Measurements from ENCODE around the gene CABP4.
"Not testable (repeated sequence)": the region's sequence is repeated elsewhere in the genome, so short reads cannot be mapped to it uniquely, and the experiment has no call there.

The CABP4 gene

DNA sequence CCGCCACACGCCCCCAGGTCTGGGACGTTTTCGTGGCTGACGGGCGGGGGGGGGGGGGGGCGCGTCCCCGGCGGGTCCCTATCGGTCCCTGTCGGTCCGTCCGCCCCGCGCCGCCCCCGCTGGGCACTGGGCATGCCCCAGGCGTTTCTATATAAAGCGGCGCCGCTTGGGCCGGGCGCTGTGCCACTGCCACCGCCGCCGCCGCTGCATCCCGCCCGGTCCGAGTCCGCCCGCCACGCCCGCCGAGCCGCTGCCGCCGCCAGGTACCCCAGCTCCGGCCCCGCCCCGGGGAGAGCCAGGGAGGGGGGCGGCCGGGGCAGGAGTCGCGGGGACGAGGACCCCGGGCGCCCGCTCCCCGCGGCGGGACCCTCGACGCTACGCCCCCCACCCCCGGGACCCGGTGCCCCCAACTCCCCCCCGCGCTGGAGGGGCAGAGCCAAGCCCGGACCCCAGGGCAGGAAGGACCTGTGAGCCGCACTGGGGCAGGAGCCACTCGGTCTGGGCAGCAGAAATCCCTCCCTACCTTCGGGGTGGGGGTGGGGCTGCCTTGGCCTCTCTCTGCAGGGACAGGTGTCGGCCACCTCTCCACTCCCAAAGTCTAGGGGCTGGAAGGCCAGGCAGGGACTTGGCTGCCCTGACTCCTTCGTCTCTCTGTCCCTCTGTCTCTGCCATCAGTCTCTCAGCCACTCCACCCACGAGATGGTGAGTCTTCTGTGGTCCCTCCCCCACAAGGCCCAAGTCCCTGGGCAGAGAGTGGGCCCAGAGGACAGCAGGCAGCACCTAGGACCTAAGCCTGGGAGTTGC is 39.5 kb upstream of the CABP4 start, which contains the start of gene CARNS1:
Gene CARNS1, plus strand, starts transcription at position 178 of the 804 bp plus-strand sequence. Its CDS starts 522 bp downstream, at position 700.
- ATAC-seq, result no peak
- Mint-ChIP-seq H3K36me3 (no peaks in the 10 kb centered on the region), H3K27ac (peak within 1 kb of the TSS; percentile 86), H3K27me3 (no peaks in the 10 kb centered on the region), H3K4me3 (peak within 1 kb of the TSS; percentile 78), H3K9me3 (no peaks in the 10 kb centered on the region), H3K4me1 (peaks cover 89% of the 10 kb centered on the region)

DNA sequence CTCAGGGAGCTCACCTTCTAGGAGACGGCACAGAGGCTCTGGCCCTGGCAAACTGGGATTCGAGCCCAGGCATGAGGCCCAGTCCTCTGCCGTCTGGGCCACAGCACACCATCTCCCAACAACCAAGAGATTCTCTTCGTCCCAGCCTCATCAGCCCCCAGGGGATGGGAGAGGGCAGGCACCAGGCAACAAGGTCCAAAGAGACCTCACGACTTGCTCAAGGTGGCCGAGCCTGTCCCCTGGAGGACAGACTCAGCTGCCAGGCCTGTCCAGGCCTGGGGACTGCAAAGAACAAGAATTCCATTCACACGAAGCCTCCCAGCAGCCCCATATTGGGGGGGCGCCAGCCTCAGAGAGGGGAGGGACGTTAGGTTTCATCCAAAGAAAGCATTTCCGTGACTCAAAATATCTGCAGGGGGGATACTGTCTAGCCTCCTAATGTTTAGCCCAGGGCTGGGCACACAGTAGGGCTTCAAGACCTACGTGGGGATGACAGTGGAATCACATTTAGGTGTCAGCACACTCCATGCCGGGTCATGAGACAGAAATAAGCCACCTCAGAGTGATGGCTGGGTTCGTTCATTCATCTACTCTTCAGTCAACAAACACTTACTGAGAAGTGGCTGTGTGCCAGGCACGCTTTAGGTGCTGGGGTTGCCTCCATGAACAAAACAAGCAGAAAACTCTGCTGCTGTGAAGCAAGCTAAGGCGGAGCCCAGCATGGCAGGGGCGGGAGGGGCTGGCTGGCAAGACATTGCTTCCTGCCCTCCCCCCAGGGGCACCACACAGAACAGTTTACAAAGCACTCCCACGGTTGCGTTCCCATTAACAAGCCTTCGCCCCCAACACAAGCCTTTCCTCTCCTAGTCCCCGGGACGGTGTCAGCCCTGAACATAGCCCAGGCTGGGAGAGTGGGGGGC is 38.5 kb upstream of the CABP4 start:
- H3K27me3 Mint-ChIP-seq, result no peaks in the 10 kb centered on the region
- peak overlapping the region; percentile 86 for H3K27ac Mint-ChIP-seq
- no peaks in the 10 kb centered on the region for H3K36me3 Mint-ChIP-seq
- H3K4me3 Mint-ChIP-seq, result peak overlapping the region; percentile 74
- H3K4me1 Mint-ChIP-seq, result peaks cover 86% of the 10 kb centered on the region
- H3K9me3 Mint-ChIP-seq, result no peaks in the 10 kb centered on the region
- no peak for ATAC-seq

DNA sequence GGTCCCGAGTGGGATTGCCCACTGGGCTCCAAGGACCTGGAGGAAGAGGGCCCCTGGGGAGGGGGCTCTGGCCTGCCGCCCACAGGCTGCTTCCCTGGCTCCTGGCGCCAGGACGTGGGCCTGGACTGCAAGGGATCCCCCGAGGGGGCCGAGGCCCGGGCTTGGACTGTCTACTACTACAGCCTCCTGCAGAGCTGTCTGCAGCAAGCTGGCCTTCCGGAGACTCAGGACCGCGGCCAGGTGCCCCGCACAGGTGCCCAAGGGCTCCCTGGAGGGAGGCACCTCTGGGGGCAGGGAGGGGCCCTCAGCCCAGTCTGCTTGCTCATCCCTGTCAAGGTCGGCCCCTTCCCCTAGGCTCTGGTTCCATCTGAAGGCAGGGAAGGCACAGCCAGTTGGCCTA is 37.7 kb upstream of the CABP4 start:
- ATAC-seq, result no peak
- no peak overlapping the region for H3K4me3 Mint-ChIP-seq
- no peaks in the 10 kb centered on the region for H3K36me3 Mint-ChIP-seq
- H3K4me1 Mint-ChIP-seq, result peaks cover 79% of the 10 kb centered on the region
- H3K9me3 Mint-ChIP-seq, result no peaks in the 10 kb centered on the region
- peak overlapping the region; percentile 86 for H3K27ac Mint-ChIP-seq
- H3K27me3 Mint-ChIP-seq, result no peaks in the 10 kb centered on the region

DNA sequence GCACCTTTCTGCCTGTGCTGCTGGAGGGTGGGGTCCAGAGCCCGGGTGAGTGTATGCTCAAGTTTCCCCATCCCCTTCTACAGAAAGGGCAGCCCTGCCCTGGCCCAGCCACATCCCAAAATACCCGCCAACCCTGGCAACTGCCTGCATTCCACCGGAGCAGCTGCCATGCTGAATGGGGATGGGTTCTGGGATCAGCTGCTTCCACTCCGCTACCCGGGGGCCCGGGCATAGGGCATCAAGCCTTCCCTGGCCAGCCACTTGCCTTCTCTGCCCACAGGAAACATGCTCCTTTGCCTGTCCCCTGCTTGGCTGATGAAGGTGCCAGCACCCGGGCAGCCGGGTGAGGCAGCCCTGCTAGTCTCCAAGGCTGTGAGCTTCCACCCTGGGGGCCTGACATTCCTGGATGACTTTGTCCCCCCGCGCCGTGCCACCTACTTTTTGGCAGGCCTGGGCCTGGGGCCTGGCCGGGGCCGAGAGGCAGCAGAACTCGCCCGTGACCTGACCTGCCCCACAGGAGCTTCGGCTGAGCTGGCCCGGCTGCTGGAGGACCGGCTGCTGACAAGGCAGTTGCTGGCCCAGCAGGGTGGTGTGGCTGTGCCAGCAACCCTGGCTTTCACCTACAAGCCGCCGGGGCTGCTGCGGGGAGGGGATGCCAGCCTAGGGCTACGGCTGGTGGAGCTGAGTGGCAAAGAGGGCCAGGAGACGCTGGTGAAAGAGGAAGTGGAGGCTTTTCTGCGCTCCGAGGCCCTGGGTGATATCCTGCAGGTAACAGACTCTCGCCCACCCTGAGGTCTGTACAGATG is 36.5 kb upstream of the CABP4 start:
- ATAC-seq, result peak; percentile 57
- peaks cover 75% of the 10 kb centered on the region for H3K4me1 Mint-ChIP-seq
- H3K27me3 Mint-ChIP-seq, result no peaks in the 10 kb centered on the region
- H3K4me3 Mint-ChIP-seq, result peak overlapping the region; percentile 76
- no peaks in the 10 kb centered on the region for H3K9me3 Mint-ChIP-seq
- H3K27ac Mint-ChIP-seq, result peak overlapping the region; percentile 86
- H3K36me3 Mint-ChIP-seq, result no peaks in the 10 kb centered on the region

DNA sequence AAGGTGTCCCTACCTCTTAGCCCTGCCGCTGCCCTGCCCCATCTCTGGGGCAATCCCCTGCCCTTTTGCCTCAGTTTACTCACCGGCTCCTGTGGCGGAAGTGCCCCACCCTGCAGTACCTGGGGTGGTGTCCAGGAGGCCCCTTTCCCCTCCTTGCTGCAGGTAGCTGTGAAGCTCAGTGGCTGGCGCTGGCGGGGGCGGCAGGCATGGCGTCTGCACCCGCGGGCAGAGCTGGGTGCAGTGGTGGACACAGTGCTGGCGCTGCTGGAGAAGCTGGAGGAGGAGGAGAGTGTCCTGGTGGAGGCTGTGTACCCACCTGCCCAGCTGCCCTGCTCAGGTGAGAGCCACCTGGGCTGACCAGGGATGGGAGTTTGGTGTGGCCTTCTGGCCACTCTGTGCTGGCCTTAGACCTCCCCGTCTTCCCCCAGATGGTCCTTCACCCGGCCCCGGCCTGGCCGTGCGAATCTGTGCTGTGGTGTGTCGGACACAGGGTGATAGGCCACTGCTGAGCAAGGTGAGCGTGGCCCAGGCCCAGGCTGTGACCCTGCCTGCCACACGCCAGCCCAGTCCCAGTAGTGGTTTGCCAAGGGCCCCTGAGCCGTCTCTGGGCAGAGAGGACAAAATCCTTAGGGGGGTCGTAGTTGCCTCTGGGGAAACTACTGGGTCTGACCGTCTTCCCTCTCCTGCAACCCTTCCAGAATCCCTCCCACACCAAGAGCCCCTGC is 35.7 kb upstream of the CABP4 start:
- H3K4me1 Mint-ChIP-seq, result peaks cover 70% of the 10 kb centered on the region
- H3K27ac Mint-ChIP-seq, result peak overlapping the region; percentile 86
- peak overlapping the region; percentile 76 for H3K4me3 Mint-ChIP-seq
- no peaks in the 10 kb centered on the region for H3K36me3 Mint-ChIP-seq
- no peaks in the 10 kb centered on the region for H3K9me3 Mint-ChIP-seq
- no peaks in the 10 kb centered on the region for H3K27me3 Mint-ChIP-seq
- no peak for ATAC-seq

DNA sequence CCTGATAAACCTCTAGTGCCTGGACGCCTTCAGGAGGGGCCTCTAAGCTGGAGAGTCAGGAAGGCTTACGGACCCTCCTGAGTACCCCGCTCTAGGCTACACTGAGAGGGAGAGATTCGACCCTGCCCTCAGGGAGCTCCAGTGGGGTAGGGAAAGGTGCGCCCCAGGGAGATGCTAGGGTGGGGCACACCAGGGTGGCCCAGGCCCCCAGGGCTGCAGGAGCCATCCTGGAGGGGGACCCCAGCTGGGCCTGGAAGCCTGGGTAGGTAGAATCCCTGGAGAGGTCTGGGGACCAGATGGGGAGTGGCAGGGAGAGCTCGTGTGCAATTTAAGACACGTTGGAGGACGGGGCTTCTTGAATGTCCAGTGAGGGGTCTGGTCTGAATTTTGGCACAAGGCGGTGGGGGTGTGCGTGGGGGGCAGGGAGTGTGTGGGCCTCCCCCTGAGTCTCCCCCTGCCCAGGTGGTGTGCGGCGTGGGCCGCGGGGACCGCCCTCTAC is 35.0 kb upstream of the CABP4 start:
- H3K27me3 Mint-ChIP-seq, result no peaks in the 10 kb centered on the region
- H3K4me3 Mint-ChIP-seq, result peak overlapping the region; percentile 76
- peak overlapping the region; percentile 86 for H3K27ac Mint-ChIP-seq
- H3K4me1 Mint-ChIP-seq, result peaks cover 64% of the 10 kb centered on the region
- H3K9me3 Mint-ChIP-seq, result no peaks in the 10 kb centered on the region
- ATAC-seq, result no peak
- H3K36me3 Mint-ChIP-seq, result no peaks in the 10 kb centered on the region

DNA sequence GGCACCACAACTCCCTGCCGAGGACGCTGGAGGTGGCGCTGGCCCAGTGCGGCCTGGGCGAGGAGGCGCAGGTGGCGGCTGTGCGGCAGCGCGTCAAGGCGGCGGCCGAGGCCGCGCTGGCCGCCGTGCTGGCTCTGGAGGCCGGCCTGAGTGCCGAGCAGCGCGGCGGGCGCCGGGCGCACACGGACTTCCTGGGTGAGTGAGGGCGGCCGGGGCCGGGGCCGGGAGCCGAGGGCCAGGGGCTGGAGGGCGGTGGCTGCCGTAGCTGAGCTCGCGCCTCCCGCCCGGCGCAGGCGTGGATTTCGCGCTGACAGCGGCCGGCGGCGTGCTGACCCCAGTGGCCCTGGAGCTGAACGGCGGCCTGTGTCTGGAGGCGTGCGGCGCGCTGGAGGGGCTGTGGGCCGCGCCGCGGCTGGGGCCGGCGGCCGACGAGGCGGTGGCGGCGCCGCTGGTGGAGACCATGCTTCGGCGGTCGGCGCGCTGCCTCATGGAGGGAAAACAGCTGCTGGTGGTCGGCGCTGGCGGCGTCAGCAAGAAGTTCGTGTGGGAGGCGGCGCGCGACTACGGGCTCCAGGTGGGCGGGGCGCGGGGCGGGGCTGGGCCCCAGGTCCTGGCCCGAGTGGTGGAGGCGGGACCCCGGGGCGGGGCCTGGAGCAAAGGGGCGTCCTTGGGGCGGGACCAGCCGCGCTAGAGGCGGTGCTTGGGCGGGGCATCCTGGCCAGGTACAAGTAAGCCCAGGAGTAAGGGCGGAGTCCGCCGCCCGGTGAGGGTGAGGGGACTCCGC is 34.3 kb upstream of the CABP4 start:
- H3K4me1 Mint-ChIP-seq, result peaks cover 62% of the 10 kb centered on the region
- H3K36me3 Mint-ChIP-seq, result no peaks in the 10 kb centered on the region
- no peaks in the 10 kb centered on the region for H3K27me3 Mint-ChIP-seq
- peak overlapping the region; percentile 86 for H3K27ac Mint-ChIP-seq
- peak overlapping the region; percentile 76 for H3K4me3 Mint-ChIP-seq
- peak; percentile 92 for ATAC-seq
- no peaks in the 10 kb centered on the region for H3K9me3 Mint-ChIP-seq

DNA sequence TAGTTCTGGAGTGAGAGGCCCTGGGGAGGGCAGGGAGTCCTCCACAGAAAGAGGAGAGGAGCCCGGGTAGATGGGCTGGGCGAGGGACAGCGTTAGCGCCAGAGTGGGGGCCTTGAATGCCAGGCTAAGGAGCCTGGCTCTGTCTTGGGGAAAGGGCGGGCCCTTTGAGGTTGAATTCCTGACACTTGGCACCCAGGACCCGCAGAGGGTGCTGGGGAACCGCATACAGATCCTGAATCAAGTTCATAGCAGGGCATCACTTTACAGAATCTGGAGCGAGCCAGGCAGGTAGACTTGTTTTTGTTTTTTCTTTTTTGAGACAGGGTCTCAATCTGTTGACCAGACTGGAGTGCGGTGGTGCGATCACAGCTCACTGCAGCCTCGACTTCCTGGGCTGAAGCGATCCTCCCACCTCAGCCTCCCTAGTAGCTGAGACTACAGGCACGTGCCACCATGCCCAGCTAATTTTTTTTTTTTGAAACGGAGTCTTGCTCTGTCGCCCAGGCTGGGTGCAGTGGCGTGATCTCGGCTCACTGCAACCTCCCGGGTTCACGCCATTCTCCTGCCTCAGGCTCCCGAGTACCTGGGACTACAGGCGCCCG is 33.6 kb upstream of the CABP4 start:
- Mint-ChIP-seq H3K4me3 (peak overlapping the region; percentile 76), H3K9me3 (no peaks in the 10 kb centered on the region), H3K27ac (peak overlapping the region; percentile 86), H3K27me3 (no peaks in the 10 kb centered on the region), H3K4me1 (peaks cover 57% of the 10 kb centered on the region), H3K36me3 (no peaks in the 10 kb centered on the region)
- ATAC-seq, result no peak

DNA sequence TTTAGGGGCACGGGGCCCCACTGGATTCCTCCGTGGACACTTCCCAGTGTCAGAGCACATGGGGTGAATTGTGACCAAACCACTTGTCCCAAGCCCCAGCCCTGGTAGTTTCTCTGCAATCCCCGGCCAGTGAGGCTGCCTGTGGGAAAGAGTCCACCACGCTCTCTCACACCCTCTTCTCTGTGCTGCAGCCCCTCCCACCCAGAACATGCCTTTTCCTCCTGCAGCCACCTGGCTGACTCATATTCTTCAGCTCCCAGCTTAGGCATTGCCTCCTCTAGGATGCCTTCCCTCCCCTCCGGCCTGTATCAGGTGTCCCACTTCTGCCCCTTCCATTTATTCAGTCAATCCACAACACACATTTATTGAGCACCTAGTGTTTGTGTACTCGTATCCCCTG is 32.3 kb upstream of the CABP4 start:
- no peak overlapping the region for H3K27ac Mint-ChIP-seq
- no peaks in the 10 kb centered on the region for H3K9me3 Mint-ChIP-seq
- H3K4me1 Mint-ChIP-seq, result peaks cover 55% of the 10 kb centered on the region
- H3K36me3 Mint-ChIP-seq, result no peaks in the 10 kb centered on the region
- ATAC-seq, result no peak
- no peak overlapping the region for H3K4me3 Mint-ChIP-seq
- no peaks in the 10 kb centered on the region for H3K27me3 Mint-ChIP-seq

DNA sequence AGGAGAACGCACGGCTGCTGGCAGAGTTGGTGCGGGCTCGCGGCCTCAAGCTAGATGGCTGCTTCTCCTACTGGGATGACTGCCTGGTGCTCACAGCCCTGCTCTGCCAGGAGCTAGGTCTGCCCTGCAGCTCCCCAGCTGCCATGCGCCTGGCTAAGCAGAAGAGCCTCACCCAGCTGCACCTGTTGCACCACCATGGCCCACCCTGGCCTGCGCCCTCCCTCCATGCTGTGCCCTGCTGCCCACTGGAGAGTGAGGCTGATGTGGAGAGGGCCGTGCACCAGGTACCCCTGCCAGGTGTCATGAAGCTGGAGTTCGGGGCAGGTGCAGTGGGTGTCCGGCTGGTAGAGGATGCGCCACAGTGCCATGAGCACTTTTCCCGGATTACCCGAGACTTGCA is 31.7 kb upstream of the CABP4 start:
- Mint-ChIP-seq H3K4me1 (peaks cover 51% of the 10 kb centered on the region), H3K4me3 (no peak overlapping the region), H3K9me3 (no peaks in the 10 kb centered on the region), H3K27me3 (no peaks in the 10 kb centered on the region), H3K36me3 (no peaks in the 10 kb centered on the region), H3K27ac (no peak overlapping the region)
- no peak for ATAC-seq

DNA sequence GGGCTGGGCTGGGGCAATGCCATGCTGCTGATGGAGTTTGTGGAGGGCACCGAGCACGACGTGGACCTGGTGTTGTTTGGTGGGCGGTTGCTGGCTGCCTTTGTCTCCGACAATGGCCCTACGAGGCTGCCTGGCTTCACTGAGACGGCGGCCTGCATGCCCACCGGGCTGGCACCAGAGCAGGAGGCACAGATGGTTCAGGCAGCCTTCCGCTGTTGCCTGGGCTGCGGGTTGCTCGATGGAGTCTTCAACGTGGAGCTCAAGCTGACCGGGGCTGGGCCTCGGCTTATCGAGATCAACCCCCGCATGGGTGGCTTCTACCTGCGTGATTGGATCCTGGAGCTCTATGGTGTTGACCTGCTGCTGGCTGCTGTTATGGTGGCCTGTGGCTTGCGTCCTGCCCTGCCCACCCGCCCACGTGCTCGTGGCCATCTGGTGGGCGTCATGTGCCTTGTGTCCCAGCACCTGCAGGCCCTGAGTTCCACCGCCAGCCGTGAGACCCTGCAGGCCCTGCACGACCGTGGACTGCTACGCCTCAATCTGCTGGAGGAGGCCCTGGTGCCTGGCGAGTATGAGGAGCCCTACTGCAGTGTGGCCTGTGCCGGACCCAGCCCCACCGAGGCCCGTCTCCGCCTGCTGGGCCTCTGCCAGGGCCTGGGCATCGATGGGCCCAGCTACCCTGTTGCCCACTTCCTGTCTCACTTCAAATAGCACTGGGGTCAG is 31.1 kb upstream of the CABP4 start:
- Mint-ChIP-seq H3K27me3 (no peaks in the 10 kb centered on the region), H3K4me1 (peaks cover 45% of the 10 kb centered on the region), H3K27ac (peak overlapping the region; percentile 53), H3K9me3 (no peaks in the 10 kb centered on the region), H3K4me3 (no peak overlapping the region), H3K36me3 (no peaks in the 10 kb centered on the region)
- ATAC-seq, result no peak

DNA sequence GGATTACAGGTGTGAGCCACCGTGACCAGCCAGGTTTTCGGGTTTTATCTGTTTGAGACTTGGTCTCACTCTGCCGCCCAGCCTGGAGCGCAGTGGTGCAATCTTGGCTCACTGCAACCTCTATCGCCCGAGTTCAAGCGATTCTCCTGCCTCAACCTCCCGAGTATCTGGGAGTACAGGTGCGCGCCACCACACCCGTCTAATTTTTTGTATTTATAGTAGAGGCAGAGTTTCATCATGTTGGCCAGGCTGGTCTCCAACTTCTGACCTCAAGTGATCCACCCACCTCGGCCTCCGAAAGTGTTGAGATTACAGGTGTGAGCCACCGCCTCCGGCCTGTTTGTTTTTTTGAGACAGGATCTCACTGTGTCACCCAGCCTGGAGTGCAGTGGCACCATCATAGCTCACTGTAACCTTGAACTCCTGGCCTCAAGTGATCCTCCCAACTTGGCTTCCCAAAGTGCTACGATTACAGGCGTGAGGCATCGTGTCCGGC is 27.7 kb upstream of the CABP4 start:
- Mint-ChIP-seq H3K4me3 (peak overlapping the region; percentile 92), H3K4me1 (peaks cover 44% of the 10 kb centered on the region), H3K27ac (peak overlapping the region; percentile 91)
- not testable (repeated sequence) for ATAC-seq, H3K27me3 Mint-ChIP-seq, H3K36me3 Mint-ChIP-seq, H3K9me3 Mint-ChIP-seq

Measured in stimulated activated memory B cell treated with anti-CD40 and anti-IgM and Interleukin-4, amounts not matched to agents 10 μg/mL and 1 μg/mL and 100 μg/mL, for 72 hours (primary cell).